K562 (cell line): ENCODE results near the gene CCDC148. TPM values are rescaled to one million over a fixed set of nuclear protein-coding genes. Genes with fewer than 3 reads are reported as not detected.

Experiments used
- ATAC-seq: fragments of 200-7000 bp; cut with Tn5 transposase; 3 replicates; pipeline ENCODE4 v1.9.1; 2020; ENCODE audit warnings: moderate library complexity
- BruUV-seq: library from RNA; stranded (reverse); fragments of 400-500 nt; replicated peaks from 2 replicates; lab custom pipeline; 2021; lab: Mats Ljungman, UMichigan
- CTCF ChIA-PET: fragments of 300-600 bp; formaldehyde crosslinking; extraction: SDS; loops from one replicate; lab custom pipeline; 2021; ENCODE audit warnings: low intra/inter-chr PET ratio; lab: Yijun Ruan, JAX
- POLR2A ChIA-PET: fragments of 300-600, 350-650 bp; sonication (Branson Sonifier 250); formaldehyde crosslinking; extraction: SDS; loops from one replicate; lab custom pipeline; 2021; ENCODE audit warnings: antibody characterized with exemption, inconsistent platforms; lab: Yijun Ruan, JAX
- DNase-seq, 4 experiments: peaks; one replicate each; pipeline versions ENCODE4 v3.0.0 to v3.0.0-alpha.2; 2011 to 2018; ENCODE audit warnings: low spot score in 3 of 4, mixed read lengths in 3 of 4; ENCODE audit errors: extremely low read depth in 1 of 4
- FAIRE-seq: peaks from 2 replicates; lab custom pipeline; 2011; peaks lifted over from hg19 to GRCh38; lab: Jason Lieb, UNC
- H2AFZ ChIP-seq: 2 replicates; pipeline ENCODE4 v1.6.0; 2011; ENCODE audit warnings: low read depth, low read length, control low read depth, inconsistent platforms
- H3K27ac ChIP-seq: fragments of 200-600 bp; 3 replicates; pipeline ENCODE4 v1.8.0; 2011; ENCODE audit warnings: low read depth, mild to moderate bottlenecking, control low read depth, inconsistent platforms, low read length, moderate library complexity, mixed read lengths; ENCODE audit errors: extremely low read depth
- H3K27me3 ChIP-seq, 2 experiments: fragments of 300-600 bp in 1 of 2; 2 replicates in 1 of 2; 3 replicates in 1 of 2; pipeline versions ENCODE4 v1.6.0 to v1.8.0; 2011; ENCODE audit warnings: inconsistent platforms in 2 of 2, low read length in 2 of 2, mild to moderate bottlenecking in 1 of 2, mixed read lengths in 1 of 2, moderate library complexity in 1 of 2; ENCODE audit not compliant: control insufficient read depth in 2 of 2, insufficient read depth in 2 of 2
- H3K36me3 ChIP-seq: fragments of 300-600 bp; 3 replicates; pipeline ENCODE4 v1.8.0; 2011; ENCODE audit warnings: mild to moderate bottlenecking, low read length, inconsistent platforms; ENCODE audit not compliant: control insufficient read depth, insufficient read depth
- H3K4me1 ChIP-seq, 2 experiments: fragments of 200-600 bp in 1 of 2; replicated peaks in 1 of 2; 2 replicates in 1 of 2; 3 replicates in 1 of 2; pipeline versions ENCODE4 v1.5.1 to v1.8.0; 2011; ENCODE audit warnings: inconsistent platforms in 2 of 2, low read length in 2 of 2, mild to moderate bottlenecking in 1 of 2, mixed read lengths in 1 of 2, moderate library complexity in 1 of 2; ENCODE audit not compliant: control insufficient read depth in 2 of 2, insufficient read depth in 2 of 2
- H3K4me2 ChIP-seq: 2 replicates; pipeline ENCODE4 v1.6.1; 2011; ENCODE audit warnings: low read length, control low read depth, inconsistent platforms, mixed read lengths; ENCODE audit not compliant: insufficient read depth
- H3K4me3 ChIP-seq: fragments of 200-600 bp; sonication (generic), shearing (Covaris generic); 2 replicates; pipeline ENCODE4 v1.5.1; 2016; ENCODE audit warnings: control low read depth, inconsistent platforms
- H3K79me2 ChIP-seq: fragments of 200-600 bp; 3 replicates; pipeline ENCODE4 v1.8.0; 2011; ENCODE audit warnings: low read length, inconsistent platforms; ENCODE audit not compliant: control insufficient read depth, insufficient read depth
- H3K9ac ChIP-seq, 2 experiments: 2 replicates each; pipeline versions ENCODE4 v1.6.0 to v1.6.1; 2011; ENCODE audit warnings: low read depth in 2 of 2, low read length in 2 of 2, control low read depth in 1 of 2, inconsistent platforms in 1 of 2, mild to moderate bottlenecking in 1 of 2, mixed read lengths in 1 of 2; ENCODE audit not compliant: insufficient read depth in 1 of 2
- H3K9me1 ChIP-seq: one replicate; pipeline ENCODE4 v1.6.0; 2011; ENCODE audit warnings: inconsistent platforms, mild to moderate bottlenecking, low read length, moderate library complexity; ENCODE audit not compliant: control insufficient read depth, insufficient read depth
- H3K9me3 ChIP-seq: replicated peaks from 2 replicates; pipeline ENCODE4 v1.5.1; 2011; ENCODE audit warnings: low read depth, low read length, inconsistent platforms; ENCODE audit not compliant: control insufficient read depth, insufficient read depth
- H4K20me1 ChIP-seq: replicated peaks from 2 replicates; pipeline ENCODE4 v1.6.1; 2011; ENCODE audit warnings: low read length, inconsistent platforms, mixed read lengths; ENCODE audit not compliant: control insufficient read depth, insufficient read depth
- FIP1L1 ChIP-seq: fragments of 200-400 bp; formaldehyde crosslinking; IDR thresholded peaks from 2 replicates; pipeline ENCODE4 v1.6.1; 2018; ENCODE audit warnings: mild to moderate bottlenecking, low read depth, low read length; ENCODE audit not compliant: poor library complexity, severe bottlenecking
- MEF2A ChIP-seq: IDR thresholded peaks from 2 replicates; pipeline ENCODE4 v1.6.1; 2011; ENCODE audit warnings: low read depth, mild to moderate bottlenecking, low read length, moderate library complexity; ENCODE audit not compliant: control insufficient read depth
- MITF ChIP-seq: IDR thresholded peaks from 2 replicates; pipeline ENCODE4 v1.6.1; 2014; ENCODE audit warnings: antibody characterized with exemption
- NFATC3 ChIP-seq: fragments of 450-650 bp; IDR thresholded peaks from 2 replicates; pipeline ENCODE4 v1.6.1; 2017; ENCODE audit warnings: mild to moderate bottlenecking
- ZNF23 ChIP-seq: fragments of 250-450 bp; sonication (Bioruptor Pico); IDR thresholded peaks from 2 replicates; pipeline ENCODE4 v1.4.0; 2020; ENCODE audit warnings: mild to moderate bottlenecking
- WGBS: fragments of 100-300 bp; shearing (Covaris generic); methylation state at CpG from one replicate; pipeline ENCODE4 v1.1.6; 2016; ENCODE audit warnings: low coverage, mixed read lengths; ENCODE audit not compliant: insufficient coverage; ENCODE audit errors: missing lambda C conversion rate; 5-methylcytosine and 5-hydroxymethylcytosine counted together
- in situ Hi-C: fragments of 300-500 bp; cut with MboI; formaldehyde crosslinking; loops from 4 replicates; pipeline ENCODE4 v1.15.0; 2018; ENCODE audit warnings: inconsistent platforms, mixed read lengths
- intact Hi-C: fragments of 100-400 bp; cut with micrococcal nuclease; formaldehyde crosslinking; loops from 2 replicates; pipeline ENCODE4 v1.14.2; 2022
- polyA plus RNA-seq, 8 experiments: library from polyadenylated mRNA; depleted of rRNA in 4 of 8; stranded (reverse) in 5 of 8; unstranded in 3 of 8; fragments of >200 nt; fragmentation: Nextera tagmentation in 2 of 8; fragmentation: Illumina TruSeq in 1 of 8; extraction: Ambion mirVana in 2 of 8; extraction: Trizol in 1 of 8; gene quantifications; 2 replicates each; pipeline versions ENCODE4 v1.2.1 to v1.2.3, GENCODE V29; 2011 to 2014; ENCODE audit warnings: inconsistent platforms in 1 of 8, missing spikeins in 1 of 8
- total RNA-seq, 7 experiments: library from RNA; depleted of rRNA in 6 of 7; stranded (reverse); fragments of >200 nt in 6 of 7; fragmentation: Illumina TruSeq in 2 of 7; extraction: Trizol in 2 of 7; gene quantifications; 2 replicates each; pipeline versions ENCODE4 v1.2.1 to v1.2.3, GENCODE V29; 2011 to 2021; ENCODE audit warnings: low replicate concordance in 1 of 7

The CCDC148 gene
- total and polyA plus RNA-seq, 9 of the 15 experiments (the other 6 are each of a cell fraction or from before 2014, with no cell fraction given): 0.10 to 1.4 (median 0.65) TPM

GRCh38 chr2:158499383-158499782, 42.8 kb upstream of the CCDC148 start:
- in situ Hi-C loops: no loop called here

GRCh38 chr2:158498749-158499136, 42.2 kb upstream of the CCDC148 start:
- Histone ChIP-seq H3K9me3 (no peaks in the 10 kb centered on the region), H3K9ac (peak overlapping the region in 1 of 2 experiments; percentile 17; a peak in 1 of 4 replicates), H3K4me3 (no peak overlapping the region), H4K20me1 (no peaks in the 10 kb centered on the region; the same call in 1 of the 2 replicates), H3K4me1 (peaks cover 5 to 15% of the 10 kb centered on the region in 2 experiments; a peak in 4 of 5 replicates), H2AFZ (no peak overlapping the region), H3K27me3 (no peaks in the 10 kb centered on the region), H3K4me2 (no peak overlapping the region), H3K79me2 (peaks cover 75% of the 10 kb centered on the region), H3K36me3 (peaks cover 4% of the 10 kb centered on the region; the same call in 2 of the 3 replicates), H3K9me1 (peaks cover 2% of the 10 kb centered on the region), H3K27ac (no peak overlapping the region)
- intact Hi-C loops (no loop called here), in situ Hi-C loops (no loop called here)
- ChIA-PET POLR2A (interaction anchor here (1.2 kb wide), 1 partner anchor 9 kb away, joined by 4 read pairs; no protein-coding TSS in a partner anchor), CTCF (no interaction called here)
- BruUV-seq: no TSS peak
- WGBS: 73% methylated on average over 3 of the region's 3 CpGs
- TF ChIP-seq MITF: no peak
- ATAC-seq: peak; percentile 56; the same call in 2 of the 3 replicates
- FAIRE-seq: no peak
- DNase-seq: no peak

More at GRCh38 chr2:158499383-158499782, 42.8 kb upstream of the CCDC148 start:
- ChIA-PET POLR2A (interaction anchor here (0.6 to 1.2 kb wide), 2 partner anchors 9 to 11 kb away, joined by 4 read pairs; no protein-coding TSS in a partner anchor), CTCF (no interaction called here)
- Histone ChIP-seq H3K36me3 (peaks cover 4% of the 10 kb centered on the region; the same call in 2 of the 3 replicates), H3K4me1 (peaks cover 5 to 18% of the 10 kb centered on the region in 2 experiments; a peak in 4 of 5 replicates), H3K79me2 (peaks cover 75% of the 10 kb centered on the region), H3K27ac (no peak overlapping the region), H3K9ac (no peak overlapping the region), H3K4me3 (no peak overlapping the region), H3K4me2 (no peak overlapping the region), H2AFZ (no peak overlapping the region), H4K20me1 (no peaks in the 10 kb centered on the region; the same call in 1 of the 2 replicates)
- 85% methylated on average over 2 of the region's 2 CpGs for WGBS
- intact Hi-C loops: no loop called here
- ATAC-seq: no peak
- FAIRE-seq: no peak
- TF ChIP-seq NFATC3 (no peak), FIP1L1 (no peak), MEF2A (no peak), ZNF23 (CRISPR knock-in tag) (no peak)
- TF ChIP-seq, all 486 proteins: peak for 0
- no peaks in the 10 kb centered on the region for H3K9me3 ChIP-seq
- no peak for DNase-seq
- BruUV-seq: no TSS peak
- peaks cover 2% of the 10 kb centered on the region for H3K9me1 ChIP-seq
- H3K27me3 ChIP-seq: no peaks in the 10 kb centered on the region
